GM12864 (cell line): ENCODE results near the gene ARHGEF40.

ENCODE experiments used
- DNase-seq: peaks from one replicate; pipeline ENCODE4 v3.0.0-alpha.2; 2011; ENCODE audit warnings: low read depth
- H3K4me3 ChIP-seq: 2 replicates; pipeline ENCODE4 v1.5.1; 2011; ENCODE audit warnings: mild to moderate bottlenecking, low read depth, low read length, control low read depth
- CTCF ChIP-seq: IDR thresholded peaks from 2 replicates; pipeline ENCODE4 v1.5.1; 2011; ENCODE audit warnings: low read depth, mild to moderate bottlenecking, moderate library complexity, low read length, control low read depth, inconsistent platforms; ENCODE audit errors: missing control alignments

The ARHGEF40 gene

DNA sequence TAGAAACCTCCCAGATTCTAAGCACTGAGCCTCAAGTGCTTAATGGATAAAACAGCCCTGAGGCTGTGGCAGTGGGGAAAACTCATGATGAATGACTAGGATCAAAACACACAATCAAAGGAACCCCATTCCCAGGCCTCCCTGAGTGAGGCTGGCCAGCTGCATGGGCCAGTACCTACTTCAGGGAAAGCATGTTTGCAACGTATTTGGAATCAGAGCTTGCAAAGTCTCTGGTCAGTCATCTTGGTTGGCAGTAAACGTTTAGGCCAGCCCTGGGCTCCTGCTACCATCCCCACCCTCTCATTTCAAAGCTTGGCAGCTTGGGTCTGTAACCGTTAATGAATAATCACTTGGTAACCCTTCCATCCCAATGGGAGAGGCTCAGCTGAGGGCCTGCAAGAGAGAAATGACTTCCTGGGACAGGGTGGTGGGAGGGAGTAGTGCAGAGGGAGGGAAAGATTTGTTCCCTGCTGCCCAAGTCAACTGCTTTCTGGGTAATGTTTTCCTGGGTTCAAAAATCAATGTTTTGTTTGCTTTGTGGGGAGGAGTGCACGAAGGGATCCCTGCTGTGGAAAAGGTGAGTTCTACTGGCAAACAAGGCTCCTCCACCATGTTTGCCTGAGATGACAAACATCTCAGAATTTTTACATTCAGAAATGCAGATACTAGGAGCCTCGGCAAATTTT lies 14.5 kb upstream of the ARHGEF40 start:
- no peak for DNase-seq
- H3K4me3 ChIP-seq: no peak overlapping the region
- TF ChIP-seq CTCF: no peak

DNA sequence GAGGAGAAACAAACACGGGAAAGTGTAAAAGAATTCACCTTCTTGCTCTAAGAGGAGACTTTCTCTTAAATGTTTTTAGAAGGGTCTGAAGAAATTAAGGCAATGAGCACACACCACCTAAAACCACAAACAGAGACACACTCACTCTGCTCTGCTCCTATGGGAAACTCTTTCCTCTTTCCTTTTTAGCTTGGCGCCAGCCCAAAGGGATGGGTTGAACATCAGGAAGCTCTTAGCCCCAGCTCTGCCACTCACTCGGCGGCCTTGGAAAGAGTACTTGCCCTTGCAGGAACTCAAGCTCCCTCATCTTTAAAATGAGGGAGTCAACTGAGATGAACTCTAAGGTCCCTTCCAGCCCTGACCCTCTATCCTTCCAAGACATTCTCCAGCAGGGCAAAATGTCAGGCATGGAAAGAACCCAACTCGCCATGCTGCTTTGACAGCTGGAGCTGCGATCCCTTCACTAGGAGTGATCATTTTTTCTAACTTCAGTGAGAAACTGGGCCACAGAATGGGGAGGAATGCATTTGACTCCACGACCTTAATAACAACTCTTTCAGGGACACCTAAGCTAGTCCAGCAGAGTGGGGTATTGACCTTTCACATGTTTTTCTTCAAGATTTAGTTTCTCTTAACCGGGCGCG lies 13.5 kb upstream of the ARHGEF40 start:
- no peak for DNase-seq
- TF ChIP-seq CTCF: no peak
- no peak overlapping the region for H3K4me3 ChIP-seq

DNA sequence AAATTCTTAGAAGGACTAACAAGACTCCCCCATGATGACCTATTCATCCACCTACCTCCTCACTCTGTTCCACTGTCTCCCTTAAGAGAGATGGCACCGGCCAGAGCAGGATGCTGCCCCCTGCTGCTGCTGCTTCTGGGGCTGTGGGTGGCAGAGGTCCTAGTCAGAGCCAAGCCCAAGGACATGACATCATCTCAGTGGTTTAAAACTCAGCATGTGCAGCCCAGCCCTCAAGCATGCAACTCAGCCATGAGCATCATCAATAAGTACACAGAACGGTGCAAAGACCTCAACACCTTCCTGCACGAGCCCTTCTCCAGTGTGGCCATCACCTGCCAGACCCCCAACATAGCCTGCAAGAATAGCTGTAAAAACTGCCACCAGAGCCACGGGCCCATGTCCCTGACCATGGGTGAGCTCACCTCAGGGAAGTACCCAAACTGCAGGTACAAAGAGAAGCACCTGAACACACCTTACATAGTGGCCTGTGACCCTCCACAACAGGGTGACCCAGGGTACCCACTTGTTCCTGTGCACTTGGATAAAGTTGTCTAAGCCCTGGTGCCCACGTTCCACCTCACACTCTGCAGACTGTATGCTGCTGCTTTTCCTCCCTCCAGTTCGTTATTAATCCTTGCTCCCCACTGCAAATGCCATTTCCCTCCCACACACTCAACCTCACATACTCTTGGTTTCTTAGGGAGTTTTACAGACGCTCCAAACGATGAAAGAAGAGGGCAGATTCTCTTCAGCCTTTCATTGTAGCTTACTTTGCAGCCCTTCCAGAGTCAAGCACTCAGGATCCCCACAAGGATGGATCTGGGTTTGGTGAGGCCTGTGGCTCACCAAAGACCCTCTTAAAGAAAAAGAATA lies 12.1 kb upstream of the ARHGEF40 start, which contains the start of gene RNASE8:
Gene RNASE8 (plus strand): TSS at position 20 of the 873 bp plus-strand sequence. CDS start 71 bp downstream, at position 91.
- no peak for TF ChIP-seq CTCF
- no peak within 1 kb of the TSS for H3K4me3 ChIP-seq
- DNase-seq: no peak

DNA sequence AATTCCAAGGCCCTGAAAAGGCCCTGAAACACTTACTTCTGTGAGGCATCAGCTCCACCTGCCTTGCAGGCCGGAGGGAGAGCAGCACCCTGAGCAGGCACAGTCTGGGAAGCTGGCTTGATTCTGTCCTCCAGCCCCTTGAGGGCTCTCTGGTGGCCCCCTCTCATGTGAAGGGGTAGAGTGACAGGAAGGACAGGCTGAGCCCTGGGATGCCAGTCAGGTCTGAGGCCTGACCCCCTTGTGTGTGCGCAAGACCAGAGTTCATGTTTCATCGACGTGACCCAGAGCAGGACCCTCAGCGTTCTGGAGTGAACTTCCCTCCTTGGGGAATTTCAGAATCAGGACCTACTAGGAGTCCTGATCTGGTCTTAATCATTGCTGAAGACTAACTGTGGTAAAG lies 11.2 kb upstream of the ARHGEF40 start:
- no peak for TF ChIP-seq CTCF
- H3K4me3 ChIP-seq: no peak overlapping the region
- no peak for DNase-seq

GRCh38 chr14:21059842-21060613 lies 10.1 kb upstream of the ARHGEF40 start:
- H3K4me3 ChIP-seq: no peak overlapping the region
- DNase-seq: no peak
- no peak for TF ChIP-seq CTCF

GRCh38 chr14:21060614-21061346 lies 9.3 kb upstream of the ARHGEF40 start:
- no peak for TF ChIP-seq CTCF
- H3K4me3 ChIP-seq: no peak overlapping the region
- DNase-seq: no peak
